Endothelial cell of umbilical vein (primary cell): ENCODE results near the gene RIPPLY1.

ENCODE experiments used
- GATA2 ChIP-seq: IDR thresholded peaks from 2 replicates; pipeline ENCODE4 v1.7.0; 2011; ENCODE audit warnings: low read depth, mild to moderate bottlenecking, moderate library complexity, mixed read lengths, low read length; ENCODE audit not compliant: insufficient read length, insufficient read depth
- JUN ChIP-seq: IDR thresholded peaks from 2 replicates; pipeline ENCODE4 v1.6.1; 2011; ENCODE audit warnings: borderline replicate concordance, low read depth; ENCODE audit not compliant: insufficient read length, insufficient read depth
- POLR2A ChIP-seq: IDR thresholded peaks from 2 replicates; pipeline ENCODE4 v1.6.1; 2012; ENCODE audit warnings: low read depth, mild to moderate bottlenecking, control low read depth, low read length
- POLR2AphosphoS5 ChIP-seq: IDR thresholded peaks from 2 replicates; pipeline ENCODE4 v1.6.1; 2012; ENCODE audit warnings: low read depth, mild to moderate bottlenecking, control low read depth, low read length, moderate library complexity; ENCODE audit not compliant: insufficient read depth
- TF ChIP-seq, protein P1 (sequence below), 2 donors: IDR thresholded peaks; 1 replicate in 1 of 2; 2 replicates in 1 of 2; pipeline ENCODE4 v1.5.1; 2011; ENCODE audit warnings: low read length in 2 of 2, mild to moderate bottlenecking in 2 of 2, moderate library complexity in 2 of 2, control low read depth in 1 of 2, inconsistent platforms in 1 of 2, low read depth in 1 of 2; ENCODE audit not compliant: insufficient read depth in 1 of 2; ENCODE audit errors: extremely low read depth in 1 of 2
- TF ChIP-seq, protein P2 (sequence below): IDR thresholded peaks from 2 replicates; pipeline ENCODE4 v1.6.1; 2011; ENCODE audit not compliant: insufficient read depth, insufficient read length

DNA sequence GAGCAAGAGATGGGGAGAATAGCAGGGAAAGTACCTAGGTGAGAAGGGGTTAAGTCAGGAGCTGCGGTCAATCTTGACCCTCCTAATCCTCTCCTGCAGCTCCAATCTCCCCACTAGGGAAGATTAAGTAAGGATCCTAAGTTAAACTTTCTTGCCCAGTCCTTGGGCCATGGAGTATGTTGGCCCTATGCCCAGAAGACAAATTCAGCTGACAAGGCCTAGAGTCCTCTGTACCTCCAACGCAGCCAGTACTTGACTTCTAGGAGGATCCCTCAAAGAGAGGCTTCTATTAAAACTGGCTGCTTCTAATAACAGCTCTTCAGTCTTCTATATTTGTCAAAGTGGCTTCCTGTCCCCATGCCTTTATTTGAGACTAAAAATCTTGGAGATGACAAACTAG is 18.5 kb upstream of the RIPPLY1 start:
- no peak for TF ChIP-seq GATA2
- TF ChIP-seq, protein P1, sequence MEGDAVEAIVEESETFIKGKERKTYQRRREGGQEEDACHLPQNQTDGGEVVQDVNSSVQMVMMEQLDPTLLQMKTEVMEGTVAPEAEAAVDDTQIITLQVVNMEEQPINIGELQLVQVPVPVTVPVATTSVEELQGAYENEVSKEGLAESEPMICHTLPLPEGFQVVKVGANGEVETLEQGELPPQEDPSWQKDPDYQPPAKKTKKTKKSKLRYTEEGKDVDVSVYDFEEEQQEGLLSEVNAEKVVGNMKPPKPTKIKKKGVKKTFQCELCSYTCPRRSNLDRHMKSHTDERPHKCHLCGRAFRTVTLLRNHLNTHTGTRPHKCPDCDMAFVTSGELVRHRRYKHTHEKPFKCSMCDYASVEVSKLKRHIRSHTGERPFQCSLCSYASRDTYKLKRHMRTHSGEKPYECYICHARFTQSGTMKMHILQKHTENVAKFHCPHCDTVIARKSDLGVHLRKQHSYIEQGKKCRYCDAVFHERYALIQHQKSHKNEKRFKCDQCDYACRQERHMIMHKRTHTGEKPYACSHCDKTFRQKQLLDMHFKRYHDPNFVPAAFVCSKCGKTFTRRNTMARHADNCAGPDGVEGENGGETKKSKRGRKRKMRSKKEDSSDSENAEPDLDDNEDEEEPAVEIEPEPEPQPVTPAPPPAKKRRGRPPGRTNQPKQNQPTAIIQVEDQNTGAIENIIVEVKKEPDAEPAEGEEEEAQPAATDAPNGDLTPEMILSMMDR (IDR thresholded peaks at IDR 0.05; ENCODE audit: extremely low read depth in 1 of 2, insufficient read depth in 1 of 2, low read depth in 1 of 2, low read length in 2 of 2) = no peak
- TF ChIP-seq, protein P2, sequence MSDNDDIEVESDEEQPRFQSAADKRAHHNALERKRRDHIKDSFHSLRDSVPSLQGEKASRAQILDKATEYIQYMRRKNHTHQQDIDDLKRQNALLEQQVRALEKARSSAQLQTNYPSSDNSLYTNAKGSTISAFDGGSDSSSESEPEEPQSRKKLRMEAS = no peak
- TF ChIP-seq POLR2AphosphoS5 = no peak
- TF ChIP-seq POLR2A = no peak
- no peak for TF ChIP-seq JUN
